ENCODE data around the gene EPO. TPM values are rescaled to one million over a fixed set of nuclear protein-coding genes. Genes with fewer than 3 reads are reported as not detected.

EPO gene
- total RNA-seq, 1 experiment from 2014 or later: not detected

DNA sequence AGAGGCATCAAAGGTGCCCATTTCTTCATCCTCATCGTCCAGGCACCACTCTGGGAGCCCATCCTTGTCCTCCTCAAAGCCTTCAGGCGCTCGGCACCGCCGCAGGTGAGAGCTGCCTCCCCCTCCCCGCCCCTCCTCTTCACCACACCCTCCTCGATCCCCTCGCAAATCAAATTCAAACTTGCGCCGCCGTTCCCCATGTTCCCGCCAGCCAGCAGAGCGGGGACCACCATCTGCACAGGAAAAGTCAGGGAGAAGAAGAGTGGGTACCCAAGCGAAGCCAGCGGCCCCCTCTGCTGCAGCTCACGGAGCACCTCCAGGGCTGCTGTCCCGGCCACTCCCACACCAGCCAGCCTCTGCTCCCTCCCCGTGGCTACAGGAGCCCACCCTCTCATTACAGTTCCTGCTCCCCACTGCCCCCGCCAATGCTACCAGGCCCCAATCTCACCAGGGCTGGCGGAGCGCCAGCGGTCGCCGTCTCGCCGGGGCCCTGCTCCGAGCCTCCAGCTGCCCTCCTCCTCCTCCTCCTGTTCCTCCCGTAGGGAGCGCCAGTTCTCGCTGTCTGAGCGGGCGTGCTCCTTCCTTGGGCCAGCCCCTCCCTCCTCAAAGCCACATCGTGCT lies 34.0 kb upstream of the EPO start:
- H3K27ac ChIP-seq (ENCODE audit: low read length): no peak overlapping the region
- TF ChIP-seq TCF7L2 (IDR thresholded peaks at IDR 0.05; ENCODE audit: low read depth, low read length): no peak
- TF ChIP-seq, protein P1, sequence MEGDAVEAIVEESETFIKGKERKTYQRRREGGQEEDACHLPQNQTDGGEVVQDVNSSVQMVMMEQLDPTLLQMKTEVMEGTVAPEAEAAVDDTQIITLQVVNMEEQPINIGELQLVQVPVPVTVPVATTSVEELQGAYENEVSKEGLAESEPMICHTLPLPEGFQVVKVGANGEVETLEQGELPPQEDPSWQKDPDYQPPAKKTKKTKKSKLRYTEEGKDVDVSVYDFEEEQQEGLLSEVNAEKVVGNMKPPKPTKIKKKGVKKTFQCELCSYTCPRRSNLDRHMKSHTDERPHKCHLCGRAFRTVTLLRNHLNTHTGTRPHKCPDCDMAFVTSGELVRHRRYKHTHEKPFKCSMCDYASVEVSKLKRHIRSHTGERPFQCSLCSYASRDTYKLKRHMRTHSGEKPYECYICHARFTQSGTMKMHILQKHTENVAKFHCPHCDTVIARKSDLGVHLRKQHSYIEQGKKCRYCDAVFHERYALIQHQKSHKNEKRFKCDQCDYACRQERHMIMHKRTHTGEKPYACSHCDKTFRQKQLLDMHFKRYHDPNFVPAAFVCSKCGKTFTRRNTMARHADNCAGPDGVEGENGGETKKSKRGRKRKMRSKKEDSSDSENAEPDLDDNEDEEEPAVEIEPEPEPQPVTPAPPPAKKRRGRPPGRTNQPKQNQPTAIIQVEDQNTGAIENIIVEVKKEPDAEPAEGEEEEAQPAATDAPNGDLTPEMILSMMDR (IDR thresholded peaks at IDR 0.05): no peak
- TF ChIP-seq, protein P2, sequence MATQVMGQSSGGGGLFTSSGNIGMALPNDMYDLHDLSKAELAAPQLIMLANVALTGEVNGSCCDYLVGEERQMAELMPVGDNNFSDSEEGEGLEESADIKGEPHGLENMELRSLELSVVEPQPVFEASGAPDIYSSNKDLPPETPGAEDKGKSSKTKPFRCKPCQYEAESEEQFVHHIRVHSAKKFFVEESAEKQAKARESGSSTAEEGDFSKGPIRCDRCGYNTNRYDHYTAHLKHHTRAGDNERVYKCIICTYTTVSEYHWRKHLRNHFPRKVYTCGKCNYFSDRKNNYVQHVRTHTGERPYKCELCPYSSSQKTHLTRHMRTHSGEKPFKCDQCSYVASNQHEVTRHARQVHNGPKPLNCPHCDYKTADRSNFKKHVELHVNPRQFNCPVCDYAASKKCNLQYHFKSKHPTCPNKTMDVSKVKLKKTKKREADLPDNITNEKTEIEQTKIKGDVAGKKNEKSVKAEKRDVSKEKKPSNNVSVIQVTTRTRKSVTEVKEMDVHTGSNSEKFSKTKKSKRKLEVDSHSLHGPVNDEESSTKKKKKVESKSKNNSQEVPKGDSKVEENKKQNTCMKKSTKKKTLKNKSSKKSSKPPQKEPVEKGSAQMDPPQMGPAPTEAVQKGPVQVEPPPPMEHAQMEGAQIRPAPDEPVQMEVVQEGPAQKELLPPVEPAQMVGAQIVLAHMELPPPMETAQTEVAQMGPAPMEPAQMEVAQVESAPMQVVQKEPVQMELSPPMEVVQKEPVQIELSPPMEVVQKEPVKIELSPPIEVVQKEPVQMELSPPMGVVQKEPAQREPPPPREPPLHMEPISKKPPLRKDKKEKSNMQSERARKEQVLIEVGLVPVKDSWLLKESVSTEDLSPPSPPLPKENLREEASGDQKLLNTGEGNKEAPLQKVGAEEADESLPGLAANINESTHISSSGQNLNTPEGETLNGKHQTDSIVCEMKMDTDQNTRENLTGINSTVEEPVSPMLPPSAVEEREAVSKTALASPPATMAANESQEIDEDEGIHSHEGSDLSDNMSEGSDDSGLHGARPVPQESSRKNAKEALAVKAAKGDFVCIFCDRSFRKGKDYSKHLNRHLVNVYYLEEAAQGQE (IDR thresholded peaks at IDR 0.05; ENCODE audit: insufficient read depth in 1 of 2, low read depth in 2 of 2, low read length in 1 of 2): no peak
- TF ChIP-seq SIN3A (IDR thresholded peaks at IDR 0.05; ENCODE audit: borderline replicate concordance, insufficient read depth, low read depth, low read length): no peak
- no peak for TF ChIP-seq POLR2AphosphoS5 (IDR thresholded peaks at IDR 0.05; ENCODE audit: low read depth, low read length)
- no TSS peak for BruUV-seq (replicated peaks)
- no peaks in the 10 kb centered on the region for H3K36me3 ChIP-seq (ENCODE audit: control insufficient read depth, insufficient read depth, low read length)
- POLR2A ChIA-PET: no interaction called here
- intact Hi-C loops (cut with micrococcal nuclease; ENCODE audit: unreplicated experiment): loop anchor here (10.0 kb wide), 1 partner anchor 52 kb away; no protein-coding TSS in a partner anchor
- DNase-seq (ENCODE audit: low read depth, low spot score) (no peak), ATAC-seq (no peak)
- no peaks in the 10 kb centered on the region for H3K27me3 ChIP-seq (ENCODE audit: control insufficient read depth, insufficient read depth, low read length)
- in situ Hi-C loops (cut with HindIII; ENCODE audit: low pct_unique_long_range_greater_than_20kb, low sequenced_read_pairs): no loop called here
- CTCF ChIA-PET: interaction anchor here (0.7 kb wide), 1 partner anchor 212 kb away, joined by 12 read pairs; no protein-coding TSS in a partner anchor
- no peaks in the 10 kb centered on the region for H3K9me3 ChIP-seq (ENCODE audit: control insufficient read depth, insufficient read depth, low read depth, low read length)
- H3K4me1 ChIP-seq (ENCODE audit: control insufficient read depth, insufficient read depth, low read length): peaks cover 15% of the 10 kb centered on the region
- H3K4me3 ChIP-seq (ENCODE audit: low read depth in 2 of 2, low read length in 2 of 2): no peak overlapping the region

DNA sequence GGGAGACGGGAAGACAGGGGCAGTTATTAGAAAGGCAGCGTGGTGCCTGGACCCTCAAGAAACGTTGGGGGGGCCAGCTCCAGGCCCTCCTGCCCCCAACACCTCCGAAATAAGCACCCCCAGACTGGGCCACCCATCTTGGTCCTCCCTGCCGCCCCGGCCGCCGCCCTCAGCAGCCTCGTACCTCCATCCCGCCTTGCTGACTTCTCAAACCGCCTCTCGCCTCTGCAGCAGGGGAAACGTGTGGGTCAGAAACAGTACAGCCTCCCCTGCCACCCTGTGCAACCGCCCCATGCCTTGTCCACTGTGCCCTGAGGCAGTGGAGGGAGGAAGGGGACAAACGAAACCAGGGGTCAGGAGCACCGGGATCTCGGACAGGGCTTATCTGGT lies 33.5 kb upstream of the EPO start:
- ATAC-seq: no peak
- H3K27me3 ChIP-seq (ENCODE audit: control insufficient read depth, insufficient read depth, low read length): no peaks in the 10 kb centered on the region
- intact Hi-C loops (cut with micrococcal nuclease; ENCODE audit: unreplicated experiment) (loop anchor here (10.0 kb wide), 1 partner anchor 52 kb away; no protein-coding TSS in a partner anchor), in situ Hi-C loops (cut with HindIII; ENCODE audit: low pct_unique_long_range_greater_than_20kb, low sequenced_read_pairs) (no loop called here)
- no peak overlapping the region for H3K4me3 ChIP-seq (ENCODE audit: low read depth in 2 of 2, low read length in 2 of 2)
- peaks cover 17% of the 10 kb centered on the region for H3K4me1 ChIP-seq (ENCODE audit: control insufficient read depth, insufficient read depth, low read length)
- ChIA-PET POLR2A (no interaction called here), CTCF (no interaction called here)
- H3K36me3 ChIP-seq (ENCODE audit: control insufficient read depth, insufficient read depth, low read length): no peaks in the 10 kb centered on the region
- BruUV-seq (replicated peaks): no TSS peak
- H3K9me3 ChIP-seq (ENCODE audit: control insufficient read depth, insufficient read depth, low read depth, low read length): no peaks in the 10 kb centered on the region
- no peak for DNase-seq (ENCODE audit: low read depth, low spot score)
- H3K27ac ChIP-seq (ENCODE audit: low read length): no peak overlapping the region
- TF ChIP-seq POLR2AphosphoS5 (IDR thresholded peaks at IDR 0.05; ENCODE audit: low read depth, low read length) (no peak), SIN3A (IDR thresholded peaks at IDR 0.05; ENCODE audit: borderline replicate concordance, insufficient read depth, low read depth, low read length) (no peak), TCF7L2 (IDR thresholded peaks at IDR 0.05; ENCODE audit: low read depth, low read length) (no peak)
- TF ChIP-seq, protein P2 (IDR thresholded peaks at IDR 0.05; ENCODE audit: insufficient read depth in 1 of 2, low read depth in 2 of 2, low read length in 1 of 2): no peak
- TF ChIP-seq, protein P1 (IDR thresholded peaks at IDR 0.05): no peak

Data from Panc1 (cell line).